Aorta (tissue), 5 donors: ENCODE data around the gene RNF223. TPM values are rescaled to one million over a fixed set of nuclear protein-coding genes. Genes with fewer than 3 reads are reported as not detected.

Source experiments
- ATAC-seq: fragments of 200-7000 bp; cut with Tn5 transposase; one replicate; pipeline ENCODE4 v1.9.1; 2022; ENCODE audit warnings: moderate library complexity; ENCODE audit not compliant: low FRiP score
- DNase-seq, 2 donors: peaks; one replicate each; pipeline ENCODE4 v3.0.0-alpha.2; 2020
- H3K27ac ChIP-seq, 2 donors: one replicate each; pipeline ENCODE4 v1.5.1; 2013; ENCODE audit warnings: low read length in 2 of 2, mild to moderate bottlenecking in 2 of 2, moderate library complexity in 2 of 2, control low read depth in 1 of 2, inconsistent platforms in 1 of 2, low read depth in 1 of 2
- H3K27me3 ChIP-seq, 2 donors: one replicate each; pipeline ENCODE4 v1.6.1; 2013; ENCODE audit warnings: control low read depth in 1 of 2, low read length in 1 of 2, mild to moderate bottlenecking in 1 of 2, moderate library complexity in 1 of 2; ENCODE audit not compliant: insufficient read depth in 2 of 2, control insufficient read depth in 1 of 2
- H3K36me3 ChIP-seq, 2 donors: one replicate each; pipeline ENCODE4 v1.6.1; 2013; ENCODE audit warnings: control low read depth in 1 of 2, low read length in 1 of 2, mild to moderate bottlenecking in 1 of 2; ENCODE audit not compliant: insufficient read depth in 2 of 2, control insufficient read depth in 1 of 2
- H3K4me1 ChIP-seq, 2 donors: one replicate each; pipeline ENCODE4 v1.6.1; 2013; ENCODE audit warnings: low read length in 2 of 2, control low read depth in 1 of 2, mild to moderate bottlenecking in 1 of 2, moderate library complexity in 1 of 2; ENCODE audit not compliant: insufficient read depth in 2 of 2, control insufficient read depth in 1 of 2
- H3K4me3 ChIP-seq, 2 donors: one replicate each; pipeline ENCODE4 v1.5.1; 2013; ENCODE audit warnings: low read length in 2 of 2, control low read depth in 1 of 2, mild to moderate bottlenecking in 1 of 2
- H3K9me3 ChIP-seq: one replicate; pipeline ENCODE4 v1.6.1; 2013; ENCODE audit warnings: mild to moderate bottlenecking, low read length; ENCODE audit not compliant: control insufficient read depth
- WGBS, 2 donors: extraction: QIAGEN DNeasy Blood & Tissue Kit; methylation state at CpG; one replicate each; pipeline ENCODE4 v1.1.7; 2013; 5-methylcytosine and 5-hydroxymethylcytosine counted together
- intact Hi-C, 2 donors: fragments of 100-400 bp; cut with DNase I; formaldehyde crosslinking; loops; one replicate each; pipeline versions ENCODE4 v1.14.2 to v1.15.0; 2022
- long read RNA-seq, 2 donors: library from polyadenylated mRNA; unstranded; transcript quantifications; one replicate each; pipeline ENCODE4 v2.0.0, GENCODE V29; 2020 to 2021
- polyA plus RNA-seq, 2 donors: library from polyadenylated mRNA; stranded (reverse); fragments of 200-250 nt; gene quantifications; one replicate each; pipeline ENCODE4 v1.2.3, GENCODE V29; 2013
- total RNA-seq, 2 donors: library from RNA; stranded (reverse); fragmentation: NEBNext Ultra II Directional; extraction: Animal tissue kit (Norgen Biotek cat#: 25700); gene quantifications; one replicate each; pipeline ENCODE4 v1.2.1, GENCODE V29; 2021
- donor health status: healthy with polysubstance abuse.
- donor health status: Bipolar disorder and iron deficiency.
- donor health status: DM: no; HTN: no; CAD: no.
- donor health status: DM: no; HTN: no; CAD: no.
- donor health status: DM: yes; HTN: yes; CAD: no.

The RNF223 gene
- total RNA-seq (not detected), polyA plus RNA-seq (not detected)
- long read RNA-seq, donor 1 = 0 reads
- long read RNA-seq, donor 2 = 0 reads

GRCh38 chr1:1073743-1074587 lies at the start of gene RNF223:
TSS of gene RNF223 (minus strand) at chr1:1074306. CDS start at chr1:1072566, 1,740 bp downstream.
- Histone ChIP-seq H3K4me3 (no peak within 1 kb of the TSS), H3K27me3 (no peaks in the 10 kb centered on the region), H3K27ac (no peak within 1 kb of the TSS), H3K36me3 (no peaks in the 10 kb centered on the region), H3K4me1 (no peaks in the 10 kb centered on the region), H3K9me3 (no peaks in the 10 kb centered on the region)
- WGBS, 2 donors = 82 to 86% methylated on average over 25 to 35 of the region's 35 CpGs
- intact Hi-C loops = no loop called here
- ATAC-seq (peak; percentile 7), DNase-seq (no peak)

GRCh38 chr1:1122981-1123480 lies 48.9 kb upstream of the RNF223 start:
- WGBS, 2 donors = 60 to 61% methylated on average over 18 of the region's 18 CpGs
- H3K9me3 ChIP-seq = no peaks in the 10 kb centered on the region
- no peaks in the 10 kb centered on the region for H3K27me3 ChIP-seq
- intact Hi-C loops = loop anchor here (2.0 to 5.0 kb wide), 2 partner anchors 169 to 170 kb away; no protein-coding TSS in a partner anchor
- no peaks in the 10 kb centered on the region for H3K36me3 ChIP-seq
- ATAC-seq (no peak), DNase-seq (no peak)
- H3K4me1 ChIP-seq = no peaks in the 10 kb centered on the region
- H3K4me3 ChIP-seq = no peak overlapping the region
- no peak overlapping the region for H3K27ac ChIP-seq

GRCh38 chr1:1122078-1122811 lies 48.1 kb upstream of the RNF223 start:
- 14 to 20% methylated on average over 28 to 39 of the region's 39 CpGs for WGBS, 2 donors
- Histone ChIP-seq H3K4me1 (no peaks in the 10 kb centered on the region), H3K36me3 (no peaks in the 10 kb centered on the region), H3K9me3 (no peaks in the 10 kb centered on the region), H3K27ac (no peak overlapping the region), H3K4me3 (no peak overlapping the region), H3K27me3 (no peaks in the 10 kb centered on the region)
- intact Hi-C loops = loop anchor here (2.0 to 5.0 kb wide), 2 partner anchors 170 to 171 kb away; no protein-coding TSS in a partner anchor
- ATAC-seq (peak; percentile 87), DNase-seq (peak; percentile 89 to 94)

GRCh38 chr1:1121611-1122077 lies 47.5 kb upstream of the RNF223 start:
- Histone ChIP-seq H3K9me3 (no peaks in the 10 kb centered on the region), H3K4me3 (no peak overlapping the region), H3K27ac (no peak overlapping the region), H3K36me3 (no peaks in the 10 kb centered on the region), H3K4me1 (no peaks in the 10 kb centered on the region), H3K27me3 (no peaks in the 10 kb centered on the region)
- peak in 1 of 2 donors; percentile 40 for DNase-seq
- 34 to 40% methylated on average over 14 to 15 of the region's 15 CpGs for WGBS, 2 donors
- no peak for ATAC-seq
- intact Hi-C loops = loop anchor here (2.0 to 5.0 kb wide), 2 partner anchors 171 kb away; no protein-coding TSS in a partner anchor

- H3K27me3 ChIP-seq = no peaks in the 10 kb centered on the region
- no peaks in the 10 kb centered on the region for H3K36me3 ChIP-seq
- DNase-seq (peak; percentile 44 to 71), ATAC-seq (no peak)
- intact Hi-C loops = loop anchor here in 1 of 2 donors (5.0 kb wide), 1 partner anchor 171 kb away; no protein-coding TSS in a partner anchor
- 82 to 83% methylated on average over 25 of the region's 25 CpGs for WGBS, 2 donors
- no peak overlapping the region for H3K27ac ChIP-seq
- H3K4me1 ChIP-seq = no peaks in the 10 kb centered on the region
- no peaks in the 10 kb centered on the region for H3K9me3 ChIP-seq
- H3K4me3 ChIP-seq = no peak overlapping the region
Measured at GRCh38 chr1:1120866-1121591, 46.9 kb upstream of the RNF223 start.

- Histone ChIP-seq H3K27me3 (no peaks in the 10 kb centered on the region), H3K4me1 (no peaks in the 10 kb centered on the region), H3K9me3 (no peaks in the 10 kb centered on the region), H3K36me3 (no peaks in the 10 kb centered on the region), H3K27ac (no peak overlapping the region), H3K4me3 (no peak overlapping the region)
- DNase-seq = peak in 1 of 2 donors; percentile 45
- 61 to 66% methylated on average over 16 of the region's 16 CpGs for WGBS, 2 donors
- intact Hi-C loops = loop anchor here in 1 of 2 donors (5.0 kb wide), 1 partner anchor 172 kb away; no protein-coding TSS in a partner anchor
- no peak for ATAC-seq
Measured at GRCh38 chr1:1120096-1120495, 46.0 kb upstream of the RNF223 start.

GRCh38 chr1:1119272-1119890 lies 45.3 kb upstream of the RNF223 start:
- Histone ChIP-seq H3K4me1 (no peaks in the 10 kb centered on the region), H3K27me3 (no peaks in the 10 kb centered on the region), H3K36me3 (no peaks in the 10 kb centered on the region), H3K27ac (no peak overlapping the region), H3K9me3 (no peaks in the 10 kb centered on the region), H3K4me3 (no peak overlapping the region)
- WGBS, 2 donors = 77 to 82% methylated on average over 20 of the region's 20 CpGs
- DNase-seq (peak in 1 of 2 donors; percentile 67), ATAC-seq (no peak)
- intact Hi-C loops = loop anchor here in 1 of 2 donors (5.0 kb wide), 1 partner anchor 113 kb away; the partner anchor contains the start of genes B3GALT6 and SDF4
